Glutamatergic neuron (in vitro differentiated cells): ENCODE data around the gene NABP2. TPM values are rescaled to one million over a fixed set of nuclear protein-coding genes. Genes with fewer than 3 reads are reported as not detected.
"Not testable (repeated sequence)": the region's sequence is repeated elsewhere in the genome, so short reads cannot be mapped to it uniquely, and the experiment has no call there.

ENCODE experiments used
- DNase-seq: peaks from one replicate; pipeline ENCODE4 v3.0.0; 2022
- H3K27ac Mint-ChIP-seq: one replicate; pipeline ENCODE4 v1.8.0; 2020; ENCODE audit warnings: mild to moderate bottlenecking, mixed read lengths, inconsistent platforms; ENCODE audit not compliant: unreplicated experiment
- H3K27me3 Mint-ChIP-seq: one replicate; pipeline ENCODE4 v1.8.0; 2020; ENCODE audit warnings: mild to moderate bottlenecking, moderate library complexity, mixed read lengths, inconsistent platforms; ENCODE audit not compliant: unreplicated experiment
- H3K36me3 Mint-ChIP-seq: one replicate; pipeline ENCODE4 v1.8.0; 2020; ENCODE audit warnings: mild to moderate bottlenecking, mixed read lengths, inconsistent platforms; ENCODE audit not compliant: unreplicated experiment
- H3K4me1 Mint-ChIP-seq: one replicate; pipeline ENCODE4 v1.8.0; 2020; ENCODE audit warnings: mild to moderate bottlenecking, low read depth, mixed read lengths, inconsistent platforms; ENCODE audit not compliant: unreplicated experiment
- H3K4me3 Mint-ChIP-seq: one replicate; pipeline ENCODE4 v1.8.0; 2020; ENCODE audit warnings: mild to moderate bottlenecking, mixed read lengths, inconsistent platforms; ENCODE audit not compliant: unreplicated experiment
- H3K9me3 Mint-ChIP-seq: one replicate; pipeline ENCODE4 v1.8.0; 2020; ENCODE audit warnings: mild to moderate bottlenecking, moderate library complexity, mixed read lengths, inconsistent platforms; ENCODE audit not compliant: unreplicated experiment
- total RNA-seq: library from RNA; stranded (reverse); fragmentation: NEBNext Ultra II Directional; extraction: Animal tissue kit (Norgen Biotek cat#: 25700); gene quantifications from one replicate; pipeline ENCODE4 v1.2.1, GENCODE V29; 2021; ENCODE audit not compliant: unreplicated experiment
- TF ChIP-seq, protein P1 (sequence below): fragments of 200-600 bp; sonication (generic); IDR thresholded peaks from one replicate; pipeline ENCODE4 v1.5.0; 2021; ENCODE audit not compliant: partially characterized antibody, unreplicated experiment

The NABP2 gene
- total RNA-seq, 1 donor from 2014 or later = 42.6 TPM

DNA sequence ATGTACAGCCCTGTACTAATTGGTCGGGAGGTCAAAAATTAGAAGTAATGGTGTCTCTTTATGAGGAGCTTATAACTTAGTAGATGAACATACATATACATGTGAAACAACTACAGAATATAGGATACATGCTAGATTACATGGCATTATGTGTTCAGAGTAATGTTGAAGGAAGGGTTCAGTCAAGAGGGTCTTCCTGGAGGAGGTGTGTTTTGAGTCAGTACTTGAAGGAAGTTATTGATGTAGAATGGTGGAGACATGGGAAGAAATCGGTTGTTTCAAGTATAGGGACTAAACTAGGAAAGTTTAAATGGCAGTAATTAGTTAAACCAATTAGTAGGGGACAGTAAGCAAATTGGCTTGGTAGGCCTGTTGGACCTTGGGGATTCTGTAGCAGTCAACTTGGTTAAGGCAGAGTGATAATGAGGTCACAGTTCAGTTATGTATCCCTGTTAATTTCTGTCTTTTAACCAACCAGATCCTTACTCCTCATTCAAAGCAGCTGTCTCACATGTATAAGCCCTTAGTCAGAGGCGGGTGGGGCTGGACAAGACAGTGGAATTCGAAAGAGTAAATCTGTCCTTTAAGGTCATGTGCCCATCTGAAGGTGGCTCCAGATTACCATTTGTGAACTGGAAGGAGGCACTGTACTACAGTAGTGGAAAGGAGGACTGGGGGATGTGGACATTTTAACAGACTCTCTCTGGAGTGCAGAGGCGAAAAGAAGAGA is 37.5 kb downstream of the NABP2 start:
- peak overlapping the region; percentile 33 for H3K4me3 Mint-ChIP-seq
- H3K9me3 Mint-ChIP-seq = peaks cover 2% of the 10 kb centered on the region
- H3K27ac Mint-ChIP-seq = no peak overlapping the region
- peaks cover 2% of the 10 kb centered on the region for H3K27me3 Mint-ChIP-seq
- DNase-seq = no peak
- H3K4me1 Mint-ChIP-seq = peaks cover 5% of the 10 kb centered on the region
- TF ChIP-seq, protein P1, sequence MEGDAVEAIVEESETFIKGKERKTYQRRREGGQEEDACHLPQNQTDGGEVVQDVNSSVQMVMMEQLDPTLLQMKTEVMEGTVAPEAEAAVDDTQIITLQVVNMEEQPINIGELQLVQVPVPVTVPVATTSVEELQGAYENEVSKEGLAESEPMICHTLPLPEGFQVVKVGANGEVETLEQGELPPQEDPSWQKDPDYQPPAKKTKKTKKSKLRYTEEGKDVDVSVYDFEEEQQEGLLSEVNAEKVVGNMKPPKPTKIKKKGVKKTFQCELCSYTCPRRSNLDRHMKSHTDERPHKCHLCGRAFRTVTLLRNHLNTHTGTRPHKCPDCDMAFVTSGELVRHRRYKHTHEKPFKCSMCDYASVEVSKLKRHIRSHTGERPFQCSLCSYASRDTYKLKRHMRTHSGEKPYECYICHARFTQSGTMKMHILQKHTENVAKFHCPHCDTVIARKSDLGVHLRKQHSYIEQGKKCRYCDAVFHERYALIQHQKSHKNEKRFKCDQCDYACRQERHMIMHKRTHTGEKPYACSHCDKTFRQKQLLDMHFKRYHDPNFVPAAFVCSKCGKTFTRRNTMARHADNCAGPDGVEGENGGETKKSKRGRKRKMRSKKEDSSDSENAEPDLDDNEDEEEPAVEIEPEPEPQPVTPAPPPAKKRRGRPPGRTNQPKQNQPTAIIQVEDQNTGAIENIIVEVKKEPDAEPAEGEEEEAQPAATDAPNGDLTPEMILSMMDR = no peak
- no peaks in the 10 kb centered on the region for H3K36me3 Mint-ChIP-seq

DNA sequence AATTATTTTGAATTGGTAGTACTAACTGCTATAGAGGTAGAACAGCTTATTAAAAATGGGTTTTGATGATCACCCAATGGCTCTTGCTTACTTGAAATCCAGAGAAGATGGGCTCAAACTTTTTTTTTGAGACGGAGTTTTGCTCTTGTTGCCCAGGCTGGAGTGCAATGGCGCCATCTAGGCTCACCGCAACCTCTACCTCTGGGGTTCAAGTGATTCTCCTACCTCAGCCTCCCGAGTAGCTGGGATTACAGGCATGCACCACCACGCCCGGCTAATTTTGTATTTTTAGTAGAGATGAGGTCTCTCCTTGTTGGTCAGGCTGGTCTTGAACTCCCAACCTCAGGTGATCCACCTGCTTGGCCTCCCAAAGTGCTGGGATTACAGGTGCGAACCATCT is 38.8 kb downstream of the NABP2 start:
- H3K9me3 Mint-ChIP-seq, H3K36me3 Mint-ChIP-seq, H3K27ac Mint-ChIP-seq, H3K4me3 Mint-ChIP-seq, H3K27me3 Mint-ChIP-seq, H3K4me1 Mint-ChIP-seq, DNase-seq: not testable (repeated sequence)

DNA sequence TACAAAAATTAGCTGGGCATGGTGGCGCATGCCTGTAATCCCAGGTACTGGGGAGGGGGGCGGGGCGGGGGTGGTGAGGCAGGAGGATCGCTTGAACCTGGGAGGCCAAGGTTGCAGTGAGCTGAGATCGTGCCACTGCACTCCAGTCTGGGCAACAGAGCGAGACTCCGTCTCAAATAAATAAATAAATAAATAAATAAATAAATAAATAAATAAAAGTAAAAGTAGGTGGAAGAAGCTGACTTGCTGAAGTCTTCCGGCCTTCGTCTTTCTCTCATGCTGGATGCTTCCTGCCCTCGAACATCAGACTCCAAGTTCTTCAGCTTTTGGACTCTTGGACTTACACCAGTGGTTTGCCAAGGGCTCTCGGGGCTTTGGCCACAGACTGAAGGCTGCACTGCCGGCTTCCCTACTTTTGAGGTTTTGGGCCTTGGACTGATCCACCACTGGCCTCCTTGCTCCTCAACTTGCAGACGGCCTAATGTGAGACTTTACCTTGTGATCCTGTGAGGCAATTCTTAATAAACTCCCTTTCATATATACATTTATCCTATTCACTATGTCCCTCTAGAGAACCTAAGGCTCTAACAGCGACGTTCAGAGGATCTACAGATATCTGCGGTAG is 42.0 kb downstream of the NABP2 start:
- H3K36me3 Mint-ChIP-seq, H3K4me1 Mint-ChIP-seq, DNase-seq, H3K27me3 Mint-ChIP-seq, H3K9me3 Mint-ChIP-seq: not testable (repeated sequence)
- Mint-ChIP-seq H3K27ac (peak overlapping the region; percentile 74), H3K4me3 (peak overlapping the region; percentile 94)

DNA sequence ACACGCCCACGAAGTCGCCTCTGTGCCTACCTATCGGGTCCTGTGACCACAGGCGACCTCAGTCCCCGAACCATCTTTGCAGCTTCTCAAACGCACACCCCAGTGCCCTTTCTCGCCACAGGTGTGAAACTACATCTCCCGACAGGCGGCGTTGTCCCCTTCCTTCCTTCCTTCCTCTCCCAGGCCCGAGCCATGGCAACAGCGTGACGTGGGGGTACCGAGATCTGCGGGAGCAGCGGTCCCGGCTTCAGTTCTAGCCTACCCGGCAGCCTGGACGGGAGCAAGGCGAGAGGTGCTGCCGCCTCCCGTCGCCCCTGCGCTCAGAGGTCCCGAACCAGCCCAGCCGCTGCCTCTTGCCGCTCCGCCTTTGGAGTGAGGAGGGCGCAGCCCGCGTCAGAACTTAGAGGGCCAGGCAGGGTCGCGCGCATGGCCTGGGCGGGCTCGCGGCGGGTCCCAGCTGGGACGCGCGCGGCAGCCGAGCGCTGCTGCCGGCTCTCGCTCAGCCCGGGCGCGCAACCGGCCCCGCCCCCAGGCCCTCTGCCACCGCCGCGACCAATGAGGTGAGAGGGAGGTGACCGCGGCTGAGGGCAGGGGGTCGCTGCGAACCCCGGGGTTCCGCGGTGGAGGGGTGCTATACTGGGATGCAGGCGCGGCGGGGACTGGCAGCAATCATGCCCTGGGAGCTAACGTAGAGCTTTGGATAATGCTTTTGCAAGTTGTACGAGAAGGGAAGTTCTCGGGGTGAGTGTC is 42.7 kb downstream of the NABP2 start, which contains the start of gene COQ10A:
Gene COQ10A, plus strand, starts transcription at position 250 of the 750 bp plus-strand sequence. Its CDS starts 177 bp downstream, at position 427.
- Mint-ChIP-seq H3K36me3 (no peaks in the 10 kb centered on the region), H3K4me1 (peaks cover 5% of the 10 kb centered on the region), H3K4me3 (peak within 1 kb of the TSS; percentile 94), H3K27ac (peak within 1 kb of the TSS; percentile 74), H3K9me3 (no peaks in the 10 kb centered on the region), H3K27me3 (peaks cover 5% of the 10 kb centered on the region)
- peak; percentile 93 for DNase-seq
- TF ChIP-seq, protein P1 = peak; percentile 69

DNA sequence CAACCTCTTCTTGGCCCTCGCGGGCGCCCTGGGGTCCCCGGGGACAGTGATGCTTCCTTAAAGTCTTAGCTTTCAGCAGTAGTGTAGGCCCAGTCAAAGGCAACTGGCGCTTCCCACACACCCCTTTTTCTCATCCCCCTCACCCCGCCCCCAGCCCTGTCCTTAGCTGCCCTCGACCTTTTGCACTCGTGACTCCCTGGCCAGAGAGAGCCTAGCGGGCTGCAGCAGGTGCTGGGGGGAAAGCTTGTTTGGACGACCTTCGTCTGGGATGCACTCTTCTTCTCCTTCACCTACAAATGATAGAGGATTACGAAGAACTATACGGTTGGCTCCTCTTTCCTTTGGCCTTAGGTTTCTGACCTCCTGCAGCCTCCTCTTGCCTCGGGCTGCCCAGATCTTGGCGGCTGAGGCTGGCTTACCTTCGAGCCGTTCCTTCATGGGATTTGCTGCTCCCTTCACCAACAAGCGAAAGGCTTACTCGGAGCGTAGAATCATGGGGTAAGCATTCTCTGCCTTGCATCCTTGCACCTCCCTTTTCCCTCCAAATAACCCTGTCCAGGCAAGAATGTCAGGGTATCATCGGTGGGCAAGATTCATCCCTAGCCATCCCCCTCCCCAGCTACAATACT is 43.4 kb downstream of the NABP2 start:
- Mint-ChIP-seq H3K4me3 (peak overlapping the region; percentile 87), H3K9me3 (no peaks in the 10 kb centered on the region), H3K27ac (no peak overlapping the region), H3K36me3 (no peaks in the 10 kb centered on the region), H3K27me3 (peaks cover 6% of the 10 kb centered on the region), H3K4me1 (peaks cover 5% of the 10 kb centered on the region)
- DNase-seq = peak; percentile 47
- TF ChIP-seq, protein P1 = no peak
